ENCODE data around the gene LMF2.

The LMF2 gene

GRCh38 chr22:50481045-50481439, 26.5 kb downstream of the LMF2 start:
- DNase-seq = no peak

- no peak for DNase-seq
These were observed 27.8 kb downstream of the LMF2 start for GRCh38 chr22:50479721-50480120.

GRCh38 chr22:50477923-50478322, 29.6 kb downstream of the LMF2 start:
- no peak for DNase-seq

- no peak for DNase-seq
These were observed 30.6 kb downstream of the LMF2 start for GRCh38 chr22:50476868-50477267.

- no peak for DNase-seq
These were observed 31.9 kb downstream of the LMF2 start for GRCh38 chr22:50475652-50476002.

- peak; percentile 94 for DNase-seq
These were observed 32.5 kb downstream of the LMF2 start, which contains the start of gene SBF1 for GRCh38 chr22:50474710-50475651. Gene SBF1, minus strand, starts transcription at chr22:50475035. Its CDS starts 195 bp downstream, at chr22:50474840.

GRCh38 chr22:50473855-50474671, 33.4 kb downstream of the LMF2 start:
- DNase-seq = no peak

GRCh38 chr22:50473088-50473487, 34.4 kb downstream of the LMF2 start:
- DNase-seq = no peak

- no peak for DNase-seq
These were observed 35.5 kb downstream of the LMF2 start for GRCh38 chr22:50471962-50472361.

- no peak for DNase-seq
These were observed 36.2 kb downstream of the LMF2 start for GRCh38 chr22:50471197-50471847.

- no peak for DNase-seq
These were observed 37.0 kb downstream of the LMF2 start for GRCh38 chr22:50470491-50470890.

GRCh38 chr22:50469377-50470305, 37.9 kb downstream of the LMF2 start:
- peak; percentile 77 for DNase-seq

GRCh38 chr22:50468626-50469025, 38.9 kb downstream of the LMF2 start:
- DNase-seq = no peak

- no peak for DNase-seq
These were observed 39.6 kb downstream of the LMF2 start for GRCh38 chr22:50467773-50468440.

- DNase-seq = no peak
These were observed 40.2 kb downstream of the LMF2 start for GRCh38 chr22:50467341-50467740.

GRCh38 chr22:50465066-50465930, 42.2 kb downstream of the LMF2 start:
- no peak for DNase-seq

- DNase-seq = no peak
These were observed 43.1 kb downstream of the LMF2 start for GRCh38 chr22:50464451-50464850.

GRCh38 chr22:50463188-50463900, 44.2 kb downstream of the LMF2 start:
- no peak for DNase-seq

GRCh38 chr22:50461979-50462540, 45.4 kb downstream of the LMF2 start:
- no peak for DNase-seq
